Measurements from ENCODE around the gene BUD31. TPM values are rescaled to one million over a fixed set of nuclear protein-coding genes. Genes with fewer than 3 reads are reported as not detected.

Gene BUD31
- total and polyA plus RNA-seq, 2 of the 13 experiments (the other 11 are each of a cell fraction or from before 2014, with no cell fraction given): 35.1 to 79.1 TPM

- TF ChIP-seq PRDM15 (CRISPR knock-in tag; IDR thresholded peaks at IDR 0.05): no peak
- peak; percentile 63; the same call in 1 of the 2 replicates for TF ChIP-seq PAXIP1 (CRISPR knock-in tag; conservative IDR thresholded peaks at IDR 0.05)
- TF ChIP-seq POLR2A (IDR thresholded peaks at IDR 0.05; ENCODE audit: insufficient read depth in 1 of 2, low read depth in 2 of 2, low read length in 2 of 2): peak in 1 of 2 experiments; percentile 21; a peak in 1 of 4 replicates
- no peak for TF ChIP-seq SP1 (IDR thresholded peaks at IDR 0.05)
- no peak for TF ChIP-seq SP1 (CRISPR knock-in tag; IDR thresholded peaks at IDR 0.05)
- no peak for TF ChIP-seq POLR2AphosphoS5 (IDR thresholded peaks at IDR 0.05; ENCODE audit: low read depth, low read length)
- no peak for TF ChIP-seq TFDP1 (CRISPR knock-in tag; IDR thresholded peaks at IDR 0.05; ENCODE audit: borderline replicate concordance)
- TF ChIP-seq ZZZ3 (CRISPR knock-in tag; IDR thresholded peaks at IDR 0.05; ENCODE audit: borderline replicate concordance): no peak
- TF ChIP-seq PCBP1 (IDR thresholded peaks at IDR 0.05; ENCODE audit: borderline replicate concordance, low read depth, low read length): no peak
- 0 out of 2 replicates have a peak, but pooled peaks have one; percentile 46 for TF ChIP-seq ARID4A (CRISPR knock-in tag; IDR thresholded peaks at IDR 0.05; ENCODE audit: borderline replicate concordance)
- TF ChIP-seq ATRX (CRISPR knock-in tag; IDR thresholded peaks at IDR 0.05; ENCODE audit: borderline replicate concordance): no peak
- peak; percentile 35 to 58; a peak in 3 of 4 replicates for TF ChIP-seq NR2F1 (CRISPR knock-in tag; IDR thresholded peaks at IDR 0.05)
- peak; percentile 16 for TF ChIP-seq YY1 (IDR thresholded peaks at IDR 0.05; ENCODE audit: insufficient read depth, insufficient replicate concordance, low read depth, low read length)
- TF ChIP-seq ZNF382 (CRISPR knock-in tag; IDR thresholded peaks at IDR 0.05; ENCODE audit: borderline replicate concordance): no peak
Measured at GRCh38 chr7:99380823-99381663, 27.7 kb upstream of the BUD31 start (continued).

Data from HepG2 (cell line).